GOT3 (cell line): ENCODE results near the gene IFI44.

ENCODE experiments used
- DNase-seq: peaks from one replicate; lab custom pipeline; 2025; ENCODE audit warnings: mixed read lengths; lab: John Stamatoyannopoulos, UW

Gene IFI44, protein sequence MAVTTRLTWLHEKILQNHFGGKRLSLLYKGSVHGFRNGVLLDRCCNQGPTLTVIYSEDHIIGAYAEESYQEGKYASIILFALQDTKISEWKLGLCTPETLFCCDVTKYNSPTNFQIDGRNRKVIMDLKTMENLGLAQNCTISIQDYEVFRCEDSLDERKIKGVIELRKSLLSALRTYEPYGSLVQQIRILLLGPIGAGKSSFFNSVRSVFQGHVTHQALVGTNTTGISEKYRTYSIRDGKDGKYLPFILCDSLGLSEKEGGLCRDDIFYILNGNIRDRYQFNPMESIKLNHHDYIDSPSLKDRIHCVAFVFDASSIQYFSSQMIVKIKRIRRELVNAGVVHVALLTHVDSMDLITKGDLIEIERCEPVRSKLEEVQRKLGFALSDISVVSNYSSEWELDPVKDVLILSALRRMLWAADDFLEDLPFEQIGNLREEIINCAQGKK

DNA sequence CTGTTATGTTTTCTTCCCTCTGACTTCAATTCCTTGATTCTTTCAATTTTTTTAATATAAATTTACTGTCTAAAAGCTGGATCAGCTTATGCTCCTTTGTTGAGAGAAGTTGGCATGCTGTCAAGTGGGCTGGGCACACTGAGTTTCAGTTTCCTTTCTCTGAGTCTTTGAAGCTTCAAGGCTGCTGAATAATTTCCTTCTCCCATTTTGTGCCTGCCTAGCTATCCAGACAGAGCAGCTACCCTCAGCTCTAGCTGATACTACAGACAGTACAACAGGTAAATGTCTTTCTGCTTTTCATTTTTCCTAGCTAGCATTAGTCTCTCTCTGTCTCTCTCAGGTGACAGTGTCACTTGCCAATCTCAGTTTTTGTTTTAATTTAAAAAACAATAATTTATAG lies at the start of gene IFI44:
TSS of gene IFI44 (plus strand) at position 204 of the 400 bp plus-strand sequence. CDS start 365 bp downstream, outside the sequence.
- DNase-seq: no peak

DNA sequence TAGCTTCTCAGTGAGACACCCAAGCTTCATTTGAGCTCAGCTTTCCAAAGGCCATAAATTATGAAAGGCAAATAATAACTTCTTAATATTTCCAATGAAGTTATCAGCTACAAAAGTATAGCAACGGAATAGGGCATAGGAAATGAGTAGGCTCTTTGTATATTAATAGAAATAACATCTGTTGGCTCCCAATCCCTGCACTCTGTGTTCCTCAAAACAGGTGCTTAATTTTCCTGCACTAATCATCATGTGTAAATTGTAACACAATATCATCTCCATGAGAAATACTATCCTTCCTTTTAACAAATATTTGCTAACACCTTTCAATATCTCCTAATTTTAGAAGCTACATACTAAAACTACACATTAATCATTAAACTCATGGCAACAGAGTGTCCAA lies 48.6 kb upstream of the IFI44 start:
- DNase-seq: no peak

DNA sequence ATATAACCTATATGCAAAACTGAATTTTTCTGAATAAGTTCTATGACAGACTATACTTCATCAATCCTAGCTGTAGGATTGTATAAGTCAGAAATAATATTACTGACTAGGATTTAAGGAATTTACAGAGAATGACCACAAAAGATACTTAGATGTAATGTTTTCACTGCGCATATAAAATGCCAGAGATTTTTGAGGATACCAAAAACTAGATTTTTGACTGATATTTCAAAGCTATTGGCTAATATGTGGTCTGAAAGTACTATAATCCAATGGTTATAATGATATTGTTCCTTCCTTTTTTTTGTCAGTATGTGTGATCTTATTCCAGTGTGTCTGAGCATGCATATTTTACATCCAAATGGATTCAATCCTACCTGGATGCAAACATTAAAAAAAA lies 46.4 kb upstream of the IFI44 start:
- DNase-seq: no peak

DNA sequence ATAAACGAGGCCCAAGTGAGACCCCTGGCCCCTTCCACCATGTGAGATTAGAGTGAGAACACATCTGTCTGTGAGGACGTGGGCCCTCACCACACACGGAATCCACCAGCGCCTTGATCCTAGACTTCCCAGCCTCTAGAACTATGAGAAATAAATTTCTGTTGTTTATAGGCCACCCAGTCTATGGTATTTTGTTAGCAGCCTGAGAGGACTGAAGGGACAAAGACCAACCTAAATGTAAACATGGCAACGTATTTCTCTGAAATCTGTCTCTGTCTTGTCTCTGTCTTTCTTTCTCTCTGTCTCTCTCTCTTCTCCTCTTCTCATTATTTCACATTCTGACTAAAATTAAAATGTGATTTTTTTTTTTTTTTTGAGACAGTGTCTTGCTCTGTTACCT lies 45.0 kb upstream of the IFI44 start:
- no peak for DNase-seq

DNA sequence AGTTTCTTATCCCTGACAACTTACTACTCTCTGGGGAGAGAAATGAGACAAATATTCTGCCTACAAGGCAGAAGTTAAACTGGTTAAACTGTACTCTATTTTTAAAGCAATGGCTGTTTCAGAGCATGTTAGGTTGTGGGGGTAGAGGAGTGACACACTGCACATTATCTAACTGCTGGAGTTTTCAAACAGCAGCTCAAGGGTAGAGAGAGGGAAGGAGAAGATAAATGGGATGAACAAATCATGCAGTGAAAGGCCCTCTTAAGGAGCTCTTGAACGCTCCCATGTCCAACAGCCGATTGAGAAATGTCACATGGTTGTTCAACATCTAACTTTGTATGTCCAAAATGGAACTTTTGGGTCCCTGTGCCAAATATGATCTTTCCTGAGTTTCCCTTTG lies 43.4 kb upstream of the IFI44 start:
- no peak for DNase-seq

DNA sequence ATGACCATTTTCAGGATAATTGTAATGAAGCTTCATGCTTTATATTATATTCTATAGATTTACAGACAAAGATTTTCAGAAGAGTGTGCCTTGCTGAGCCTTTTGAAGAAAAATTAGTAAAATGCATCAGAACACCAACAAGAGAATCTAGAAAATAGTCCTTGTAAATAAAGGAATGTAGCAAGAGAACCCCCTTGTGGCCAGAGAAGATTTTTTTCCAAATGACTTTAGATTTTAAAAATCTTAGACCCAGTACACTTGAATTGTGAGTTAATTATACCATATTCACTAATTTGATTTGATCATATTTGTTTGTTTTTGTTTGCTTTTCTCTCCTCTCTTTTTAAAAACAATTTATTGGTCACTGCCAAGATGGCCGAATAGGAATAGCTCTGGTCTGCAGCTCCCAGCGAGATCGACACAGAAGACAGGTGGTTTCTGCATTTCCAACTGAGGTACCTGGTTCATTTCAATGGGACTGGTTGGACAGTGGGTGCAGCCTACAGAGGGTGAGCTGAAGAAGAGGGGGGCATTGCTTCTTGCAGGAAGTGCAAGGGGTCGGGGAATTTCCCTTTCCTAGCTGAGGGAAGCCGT lies 42.2 kb upstream of the IFI44 start:
- DNase-seq: no peak

DNA sequence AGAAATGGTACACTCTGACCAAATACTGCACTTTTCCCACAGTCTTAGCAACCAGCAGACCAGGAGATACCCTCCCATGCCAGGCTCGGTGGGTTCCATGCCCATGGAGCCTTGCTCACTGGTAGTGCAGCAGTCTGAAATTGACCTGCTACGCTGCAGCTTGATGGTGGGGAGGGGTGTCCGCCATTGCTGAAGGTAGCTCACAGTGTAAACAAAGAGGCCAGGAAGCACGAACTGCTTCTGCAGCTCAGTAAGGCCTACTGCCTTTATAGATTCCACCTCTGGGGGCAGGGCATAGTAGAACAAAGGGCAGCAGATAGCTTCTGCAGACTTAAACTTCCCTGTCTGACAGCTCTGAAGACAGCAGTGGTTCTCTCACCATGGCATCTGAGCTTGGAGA lies 41.7 kb upstream of the IFI44 start:
- DNase-seq: no peak

DNA sequence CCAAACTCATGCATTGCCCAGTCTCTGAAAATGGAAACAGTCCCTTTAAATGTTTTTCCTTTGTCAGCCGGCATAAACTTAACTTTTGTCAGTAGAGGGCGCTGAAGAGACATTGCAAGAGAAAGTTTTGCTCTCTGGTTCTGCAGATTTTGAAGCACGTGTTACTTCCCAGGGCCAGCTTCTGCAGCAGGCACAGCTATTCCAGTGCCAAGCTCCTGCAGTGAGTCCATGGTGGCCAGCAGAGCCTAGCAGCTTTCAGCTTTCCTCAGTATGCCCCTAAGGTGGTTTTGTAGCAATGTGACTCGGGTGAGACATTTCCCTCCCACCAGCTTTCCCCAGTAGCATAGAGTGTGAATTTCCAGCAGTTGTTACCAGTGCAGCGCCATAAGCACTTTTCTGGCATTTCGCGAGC lies 32.0 kb upstream of the IFI44 start:
- no peak for DNase-seq

DNA sequence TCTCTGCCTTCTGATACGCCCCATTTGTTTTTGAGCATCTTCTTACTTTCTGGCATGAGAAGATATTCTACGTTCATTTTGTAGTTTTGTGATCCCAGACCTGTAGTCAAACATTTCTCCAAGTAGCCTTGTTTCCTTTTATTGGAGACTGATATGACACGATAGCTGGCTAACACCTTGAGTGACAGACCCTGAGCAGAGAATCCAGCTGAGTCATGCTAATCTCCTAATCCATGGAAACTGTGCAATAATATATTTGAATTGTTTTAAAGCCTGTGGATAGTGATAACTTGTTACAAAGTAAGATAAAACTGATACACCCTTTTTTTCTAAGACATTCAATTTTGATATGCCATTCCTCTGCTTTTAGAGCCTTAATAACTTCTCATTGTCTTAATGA lies 30.6 kb upstream of the IFI44 start:
- DNase-seq: no peak

DNA sequence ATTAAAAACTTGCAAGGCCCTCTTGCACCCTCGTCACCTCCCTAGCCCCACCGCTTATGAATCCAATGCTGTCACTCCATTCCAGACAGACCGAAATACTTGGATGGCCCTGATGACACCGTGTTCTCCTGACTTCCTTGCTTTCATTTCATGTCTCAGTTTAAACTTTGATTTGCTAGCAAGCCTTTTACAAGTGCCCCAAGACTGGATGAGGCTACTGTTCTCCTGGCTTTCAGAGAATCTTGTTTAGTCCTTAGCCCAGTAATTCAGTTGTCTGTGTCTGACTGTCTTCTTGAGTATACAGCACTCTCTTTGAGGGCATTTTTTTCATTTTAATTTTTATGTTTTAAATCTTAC lies 30.2 kb upstream of the IFI44 start:
- DNase-seq: no peak

DNA sequence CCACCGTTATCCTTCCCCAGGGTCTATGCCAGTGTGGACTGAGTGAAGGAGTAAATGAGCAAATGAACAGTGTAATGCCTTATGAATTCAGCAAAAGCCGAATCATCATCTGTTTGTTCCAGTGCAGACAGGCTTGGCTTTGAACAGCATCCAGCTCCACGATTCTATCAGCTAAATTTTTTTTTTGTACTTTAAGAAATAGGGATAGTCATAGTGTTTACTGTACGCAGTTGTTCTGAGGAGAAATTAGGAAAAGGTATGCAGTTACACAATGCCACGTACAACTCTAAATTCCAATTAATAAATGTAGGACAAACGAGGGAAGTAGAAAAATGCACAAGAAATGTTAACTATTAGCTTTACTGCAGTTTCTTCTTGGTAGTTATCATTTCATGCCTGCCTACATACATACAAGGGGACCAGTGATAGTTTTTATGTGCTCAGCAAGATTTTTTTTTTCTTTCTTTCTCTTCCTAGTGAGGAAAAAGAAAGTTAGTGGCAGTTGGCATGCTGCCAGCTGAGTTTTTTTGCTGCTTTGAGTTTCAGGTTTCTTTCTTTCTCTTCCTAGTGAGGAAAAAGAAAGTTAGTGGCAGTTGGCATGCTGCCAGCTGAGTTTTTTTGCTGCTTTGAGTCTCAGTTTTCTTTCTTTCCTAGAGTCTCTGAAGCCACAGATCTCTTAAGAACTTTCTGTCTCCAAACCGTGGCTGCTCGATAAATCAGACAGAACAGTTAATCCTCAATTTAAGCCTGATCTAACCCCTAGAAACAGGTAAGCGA lies 29.6 kb upstream of the IFI44 start, which contains the start of gene IFI44L:
TSS of gene IFI44L (plus strand) at position 646 of the 777 bp plus-strand sequence. CDS start 7,468 bp downstream, outside the sequence.
- no peak for DNase-seq

DNA sequence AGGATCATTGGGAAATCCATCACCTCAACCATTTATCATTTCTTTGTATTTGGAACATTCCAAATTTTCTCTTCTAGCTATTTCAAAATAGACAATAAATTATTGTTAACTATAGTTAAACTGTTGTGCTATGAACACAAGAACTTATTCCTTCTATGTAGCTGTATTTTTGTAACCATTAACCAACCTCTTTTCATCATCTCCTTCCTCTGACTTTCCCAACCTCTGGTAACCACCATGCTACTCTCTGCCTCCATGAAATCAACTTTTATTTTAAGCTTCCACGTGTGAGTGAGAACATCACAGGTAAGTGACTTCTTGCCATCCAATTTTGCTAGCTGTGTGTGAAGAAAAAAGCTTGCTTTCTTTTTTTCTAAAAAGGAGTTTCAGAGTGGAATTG lies 29.0 kb upstream of the IFI44 start:
- no peak for DNase-seq

DNA sequence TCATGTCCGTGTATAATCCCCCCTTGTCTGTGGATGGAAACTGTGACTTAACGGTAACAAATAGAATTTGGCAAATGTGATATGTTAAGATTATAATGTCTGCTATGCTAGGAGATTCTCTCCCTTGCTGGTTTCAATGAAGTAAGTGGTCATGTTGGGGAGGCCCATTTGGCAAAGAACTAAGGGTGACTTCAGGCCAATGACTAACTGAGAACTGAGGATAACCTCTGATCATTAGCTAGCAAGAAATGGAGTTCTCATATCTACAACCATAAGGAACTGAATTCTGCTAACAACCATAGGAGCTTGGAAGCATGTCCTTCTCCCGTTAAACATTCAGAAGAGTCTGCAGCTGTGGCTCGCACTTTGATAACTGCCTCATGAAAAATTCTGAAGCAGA lies 27.1 kb upstream of the IFI44 start:
- no peak for DNase-seq

DNA sequence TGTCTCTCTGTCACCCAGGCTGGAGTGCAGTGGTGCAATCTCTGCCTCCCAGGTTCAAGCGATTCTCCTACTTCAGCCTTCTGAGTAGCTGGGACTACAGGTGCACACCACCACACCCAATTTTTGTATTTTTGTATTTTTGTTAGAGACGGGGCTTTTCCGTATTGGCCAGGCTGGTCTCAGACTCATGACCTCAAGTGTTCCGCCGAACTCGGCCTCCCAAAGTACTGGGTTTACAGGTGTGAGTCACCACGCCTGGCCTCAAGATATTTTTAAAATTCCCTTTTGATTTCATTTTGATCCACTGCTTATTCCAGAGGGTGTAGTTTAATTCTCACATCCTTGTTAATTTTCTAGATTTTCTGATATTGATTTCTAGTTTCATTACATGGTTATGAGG lies 25.6 kb upstream of the IFI44 start:
- no peak for DNase-seq

DNA sequence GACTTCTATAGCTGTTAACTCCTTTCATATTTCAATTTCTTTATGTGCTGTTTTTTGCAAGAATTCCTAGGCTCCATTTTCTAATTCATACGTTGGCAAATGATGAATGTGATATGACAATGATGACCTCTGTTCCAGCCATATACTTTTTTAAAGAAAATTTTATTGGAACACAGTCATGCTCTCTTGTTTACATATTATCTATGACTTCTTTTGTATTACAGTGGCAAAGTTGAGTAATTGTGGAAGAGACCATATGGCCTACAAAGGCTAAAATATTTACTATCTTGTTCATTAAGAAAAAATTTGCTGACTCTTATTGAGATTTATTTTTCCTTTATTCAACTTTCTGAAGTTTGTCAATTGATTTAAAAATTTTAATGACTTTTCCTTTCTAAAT lies 22.3 kb upstream of the IFI44 start:
- no peak for DNase-seq

DNA sequence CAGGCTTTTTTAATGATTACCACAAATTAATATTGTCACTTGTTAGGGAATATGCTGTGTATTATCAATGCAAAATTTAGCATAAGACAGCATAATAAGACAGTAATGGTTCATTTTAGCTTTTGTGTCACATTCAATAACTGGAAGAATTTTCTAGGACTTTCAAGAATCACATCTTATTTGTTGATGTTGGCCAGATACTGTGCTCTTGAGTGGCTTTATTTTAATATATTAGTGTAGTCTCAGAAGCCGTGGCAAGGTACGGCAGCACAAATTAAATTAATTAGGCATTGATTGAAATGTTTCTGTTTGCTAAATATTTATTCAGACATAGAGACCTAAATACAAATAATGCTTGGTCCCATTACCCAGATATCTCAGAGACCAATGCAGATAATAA lies 19.0 kb upstream of the IFI44 start:
- no peak for DNase-seq

DNA sequence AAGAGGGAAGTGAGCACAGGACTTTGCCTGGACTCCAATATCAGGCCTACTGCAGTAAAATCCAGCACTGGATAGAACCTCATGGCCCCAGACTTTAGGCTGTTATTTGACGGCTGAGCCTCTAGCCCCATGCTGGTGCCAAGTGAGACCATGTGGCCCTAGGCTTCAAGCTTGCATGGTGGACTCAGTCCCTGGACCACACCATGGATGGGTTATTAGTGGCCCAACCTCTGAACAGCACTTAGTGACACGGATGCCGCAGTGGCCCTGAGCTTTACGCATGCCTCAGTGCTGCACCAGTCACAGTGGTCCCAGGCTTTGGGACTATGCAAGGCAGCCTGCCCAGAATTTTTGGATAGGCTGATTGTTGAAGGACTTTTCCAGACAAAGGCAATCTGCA lies 16.4 kb upstream of the IFI44 start:
- DNase-seq: no peak

DNA sequence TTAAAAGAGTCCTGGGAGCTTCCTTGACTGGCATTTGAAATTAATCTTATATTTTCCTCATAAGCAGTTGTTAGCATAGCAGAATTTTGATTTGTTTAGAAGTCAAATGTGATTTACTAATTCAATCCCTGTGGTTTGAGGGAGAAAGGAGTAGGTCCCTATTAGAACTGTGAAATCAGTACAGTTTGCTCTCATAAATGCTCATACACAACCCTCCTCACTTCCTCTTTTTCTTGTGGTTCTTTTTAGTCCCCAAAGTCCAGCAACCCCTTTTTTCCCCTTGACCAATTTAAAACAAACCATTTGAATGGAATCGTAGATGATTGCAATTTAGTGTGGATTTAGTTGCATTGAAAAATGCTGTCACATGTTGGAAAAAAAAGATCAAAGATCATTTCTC lies 9.2 kb upstream of the IFI44 start:
- no peak for DNase-seq

DNA sequence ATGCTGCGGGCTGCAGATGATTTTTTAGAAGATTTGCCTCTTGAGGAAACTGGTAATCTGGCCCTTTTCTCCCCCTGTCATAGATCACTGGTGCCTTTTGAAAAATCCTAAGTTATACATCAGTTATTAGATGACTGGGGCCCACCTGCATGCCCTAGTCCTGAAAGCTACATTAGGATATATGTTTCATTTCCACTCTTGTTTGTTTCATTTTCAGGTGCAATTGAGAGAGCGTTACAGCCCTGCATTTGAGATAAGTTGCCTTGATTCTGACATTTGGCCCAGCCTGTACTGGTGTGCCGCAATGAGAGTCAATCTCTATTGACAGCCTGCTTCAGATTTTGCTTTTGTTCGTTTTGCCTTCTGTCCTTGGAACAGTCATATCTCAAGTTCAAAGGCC lies 8.1 kb upstream of the IFI44 start:
- DNase-seq: no peak

DNA sequence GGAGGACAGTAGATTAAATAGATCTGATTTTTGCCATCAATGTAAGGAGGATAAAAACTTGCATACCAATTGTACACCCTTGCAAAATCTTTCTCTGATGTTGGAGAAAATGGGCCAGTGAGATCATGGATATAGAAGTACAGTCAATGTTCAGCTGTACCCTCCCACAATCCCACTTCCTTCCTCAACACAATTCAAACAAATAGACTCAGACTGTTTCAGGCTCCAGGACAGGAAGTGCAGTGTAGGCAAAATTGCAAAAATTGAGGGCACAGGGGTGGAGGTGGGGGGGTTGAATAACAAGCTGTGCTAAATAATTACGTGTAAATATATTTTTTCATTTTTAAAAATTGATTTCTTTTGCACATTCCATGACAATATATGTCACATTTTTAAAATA lies 3.9 kb upstream of the IFI44 start:
- no peak for DNase-seq

DNA sequence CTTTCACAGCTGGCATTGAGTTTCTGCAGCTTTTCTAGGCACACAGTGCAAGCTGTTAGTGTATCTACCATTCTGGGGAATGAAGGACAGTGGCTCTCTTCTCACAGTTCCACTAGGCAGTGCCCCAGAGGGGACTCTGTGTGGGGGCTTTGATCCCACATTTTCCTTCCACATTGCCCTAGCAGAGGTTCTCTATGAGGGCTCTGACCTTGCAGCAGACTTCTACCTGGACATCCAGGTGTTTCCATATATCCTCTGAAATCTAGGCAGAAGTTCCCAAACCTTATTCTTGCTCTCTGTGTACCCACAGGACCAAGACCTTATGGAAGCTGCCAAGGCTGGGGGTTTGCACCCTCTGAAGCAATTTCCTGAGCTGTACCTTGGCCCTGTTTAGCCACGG lies 2.4 kb upstream of the IFI44 start:
- no peak for DNase-seq

DNA sequence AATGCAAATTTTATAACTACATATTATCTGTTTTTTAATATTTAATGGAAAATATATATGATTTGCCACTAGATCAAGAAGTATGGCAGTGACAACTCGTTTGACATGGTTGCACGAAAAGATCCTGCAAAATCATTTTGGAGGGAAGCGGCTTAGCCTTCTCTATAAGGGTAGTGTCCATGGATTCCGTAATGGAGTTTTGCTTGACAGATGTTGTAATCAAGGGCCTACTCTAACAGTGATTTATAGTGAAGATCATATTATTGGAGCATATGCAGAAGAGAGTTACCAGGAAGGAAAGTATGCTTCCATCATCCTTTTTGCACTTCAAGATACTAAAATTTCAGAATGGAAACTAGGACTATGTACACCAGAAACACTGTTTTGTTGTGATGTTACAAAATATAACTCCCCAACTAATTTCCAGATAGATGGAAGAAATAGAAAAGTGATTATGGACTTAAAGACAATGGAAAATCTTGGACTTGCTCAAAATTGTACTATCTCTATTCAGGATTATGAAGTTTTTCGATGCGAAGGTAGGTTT lies 556 bp downstream of the IFI44 start:
- DNase-seq: no peak

DNA sequence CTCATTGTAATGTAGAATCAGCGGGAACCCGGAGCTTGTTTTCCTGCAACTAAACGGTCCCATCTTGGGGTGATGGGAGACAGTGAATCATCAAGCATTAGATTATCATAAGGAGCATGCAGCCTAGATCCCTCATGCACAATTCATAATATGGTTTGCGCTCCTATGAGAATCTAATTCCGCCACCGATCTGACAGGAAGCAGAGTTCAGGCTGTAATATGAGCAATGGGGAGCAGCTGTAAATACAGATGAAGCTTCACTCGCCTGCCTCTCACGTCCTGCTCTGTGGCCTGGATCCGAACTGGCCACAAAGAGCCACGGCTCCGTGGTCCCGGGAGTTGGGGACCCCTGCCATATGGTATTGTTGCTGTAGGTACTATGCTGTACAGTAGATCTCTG lies 1.6 kb downstream of the IFI44 start:
- no peak for DNase-seq
